GM19025 (cell line): ENCODE measurements around the gene INSYN2A.

Experiments used
- ATAC-seq: cut with Tn5 transposase; IDR thresholded peaks from one replicate; pipeline ENCODE4 v1.9.1; 2021; ENCODE audit warnings: mild to moderate bottlenecking, low read depth, moderate library complexity; ENCODE audit not compliant: unreplicated experiment

INSYN2A gene

GRCh38 chr10:127157089-127157488, 39.3 kb downstream of the INSYN2A start:
- no peak for ATAC-seq

- ATAC-seq = no peak
Measured at GRCh38 chr10:127154831-127155620, 41.4 kb downstream of the INSYN2A start.

GRCh38 chr10:127153181-127153580, 43.2 kb downstream of the INSYN2A start:
- no peak for ATAC-seq

- ATAC-seq = no peak
Measured at GRCh38 chr10:127151981-127152699, 44.3 kb downstream of the INSYN2A start.

GRCh38 chr10:127151541-127151940, 44.9 kb downstream of the INSYN2A start:
- no peak for ATAC-seq

- ATAC-seq = no peak
Measured at GRCh38 chr10:127150136-127150535, 46.3 kb downstream of the INSYN2A start.

- no peak for ATAC-seq
Measured at GRCh38 chr10:127149501-127150081, 46.8 kb downstream of the INSYN2A start.

GRCh38 chr10:127148933-127149220, 47.5 kb downstream of the INSYN2A start:
- ATAC-seq = no peak

GRCh38 chr10:127148066-127148932, 48.1 kb downstream of the INSYN2A start:
- ATAC-seq = no peak

GRCh38 chr10:127146661-127147060, 49.7 kb downstream of the INSYN2A start:
- ATAC-seq = no peak
